Measurements from ENCODE around the gene RPP30. TPM values are rescaled to one million over a fixed set of nuclear protein-coding genes. Genes with fewer than 3 reads are reported as not detected.

The RPP30 gene
- total RNA-seq, 2 experiments from 2014 or later, result 103 to 108 TPM

GRCh38 chr10:90920986-90921666 is 49.4 kb downstream of the RPP30 start, which contains the start of gene ANKRD1:
Gene ANKRD1, minus strand, starts transcription at chr10:90921087. Its CDS starts 60 bp downstream, at chr10:90921027.
- H3K36me3 Mint-ChIP-seq, result no peaks in the 10 kb centered on the region
- H3K27ac Mint-ChIP-seq, result no peak within 1 kb of the TSS
- H3K9me3 Mint-ChIP-seq, result no peaks in the 10 kb centered on the region
- POLR2A ChIA-PET, result no interaction called here
- CTCF ChIA-PET, result interaction anchor here (0.6 to 3.1 kb wide), 4 partner anchors 9 to 94 kb away, joined by 3 to 12 read pairs (median 3); no protein-coding TSS in a partner anchor
- no peaks in the 10 kb centered on the region for H3K4me1 Mint-ChIP-seq (ENCODE audit: low read depth)
- intact Hi-C loops (cut with micrococcal nuclease), result no loop called here
- DNase-seq, result no peak
- no peak within 1 kb of the TSS for H3K4me3 Mint-ChIP-seq
- H3K27me3 Mint-ChIP-seq, result peaks cover 15% of the 10 kb centered on the region

- Mint-ChIP-seq H3K27ac (no peak overlapping the region), H3K36me3 (no peaks in the 10 kb centered on the region), H3K4me1 (ENCODE audit: low read depth) (no peaks in the 10 kb centered on the region), H3K27me3 (peaks cover 19% of the 10 kb centered on the region), H3K9me3 (no peaks in the 10 kb centered on the region), H3K4me3 (no peak overlapping the region)
- DNase-seq, result no peak
- CTCF ChIA-PET, result interaction anchor here (3.1 kb wide), 1 partner anchor 10 kb away, joined by 12 read pairs; no protein-coding TSS in a partner anchor
- intact Hi-C loops (cut with micrococcal nuclease), result no loop called here
- POLR2A ChIA-PET, result no interaction called here
These were observed 50.1 kb downstream of the RPP30 start for GRCh38 chr10:90921906-90922305.

GRCh38 chr10:90923111-90923731 is 51.4 kb downstream of the RPP30 start:
- ChIA-PET CTCF (interaction anchor here (3.1 kb wide), 1 partner anchor 11 kb away, joined by 12 read pairs; no protein-coding TSS in a partner anchor), POLR2A (no interaction called here)
- no peaks in the 10 kb centered on the region for H3K9me3 Mint-ChIP-seq
- no peaks in the 10 kb centered on the region for H3K4me1 Mint-ChIP-seq (ENCODE audit: low read depth)
- no peak overlapping the region for H3K4me3 Mint-ChIP-seq
- intact Hi-C loops (cut with micrococcal nuclease), result no loop called here
- no peak for DNase-seq
- H3K36me3 Mint-ChIP-seq, result no peaks in the 10 kb centered on the region
- no peak overlapping the region for H3K27ac Mint-ChIP-seq
- peaks cover 22% of the 10 kb centered on the region for H3K27me3 Mint-ChIP-seq

GRCh38 chr10:90924552-90924951 is 52.8 kb downstream of the RPP30 start:
- Mint-ChIP-seq H3K4me3 (no peak overlapping the region), H3K27me3 (peaks cover 27% of the 10 kb centered on the region), H3K9me3 (no peaks in the 10 kb centered on the region), H3K4me1 (ENCODE audit: low read depth) (no peaks in the 10 kb centered on the region), H3K27ac (no peak overlapping the region), H3K36me3 (no peaks in the 10 kb centered on the region)
- ChIA-PET CTCF (no interaction called here), POLR2A (no interaction called here)
- no peak for DNase-seq
- intact Hi-C loops (cut with micrococcal nuclease), result no loop called here

GRCh38 chr10:90925079-90926029 is 53.6 kb downstream of the RPP30 start:
- ChIA-PET CTCF (no interaction called here), POLR2A (no interaction called here)
- Mint-ChIP-seq H3K4me1 (ENCODE audit: low read depth) (no peaks in the 10 kb centered on the region), H3K27me3 (peaks cover 22% of the 10 kb centered on the region), H3K36me3 (no peaks in the 10 kb centered on the region), H3K9me3 (no peaks in the 10 kb centered on the region), H3K4me3 (no peak overlapping the region), H3K27ac (no peak overlapping the region)
- intact Hi-C loops (cut with micrococcal nuclease), result no loop called here
- no peak for DNase-seq

- H3K27me3 Mint-ChIP-seq, result peaks cover 22% of the 10 kb centered on the region
- CTCF ChIA-PET, result interaction anchor here (1.2 kb wide), 1 partner anchor 78 kb away, joined by 3 read pairs; no protein-coding TSS in a partner anchor
These were observed 55.5 kb downstream of the RPP30 start for GRCh38 chr10:90927293-90927692.

GRCh38 chr10:90929179-90929578 is 57.4 kb downstream of the RPP30 start:
- no peak overlapping the region for H3K27ac Mint-ChIP-seq
- H3K4me1 Mint-ChIP-seq (ENCODE audit: low read depth), result no peaks in the 10 kb centered on the region
- no peak overlapping the region for H3K4me3 Mint-ChIP-seq
- CTCF ChIA-PET, result no interaction called here
- no peaks in the 10 kb centered on the region for H3K9me3 Mint-ChIP-seq
- POLR2A ChIA-PET, result no interaction called here
- peaks cover 16% of the 10 kb centered on the region for H3K27me3 Mint-ChIP-seq
- intact Hi-C loops (cut with micrococcal nuclease), result no loop called here
- H3K36me3 Mint-ChIP-seq, result no peaks in the 10 kb centered on the region
- no peak for DNase-seq

More at GRCh38 chr10:90927293-90927692, 55.5 kb downstream of the RPP30 start:
- intact Hi-C loops (cut with micrococcal nuclease), result no loop called here
- no peak for DNase-seq
- Mint-ChIP-seq H3K27ac (no peak overlapping the region), H3K4me3 (no peak overlapping the region), H3K4me1 (ENCODE audit: low read depth) (no peaks in the 10 kb centered on the region), H3K9me3 (no peaks in the 10 kb centered on the region), H3K36me3 (no peaks in the 10 kb centered on the region)
- POLR2A ChIA-PET, result no interaction called here

GRCh38 chr10:90930070-90930837 is 58.5 kb downstream of the RPP30 start:
- Mint-ChIP-seq H3K27me3 (peaks cover 14% of the 10 kb centered on the region), H3K27ac (no peak overlapping the region), H3K9me3 (no peaks in the 10 kb centered on the region), H3K4me3 (no peak overlapping the region), H3K36me3 (no peaks in the 10 kb centered on the region), H3K4me1 (ENCODE audit: low read depth) (no peaks in the 10 kb centered on the region)
- no peak for DNase-seq
- intact Hi-C loops (cut with micrococcal nuclease), result no loop called here
- CTCF ChIA-PET, result no interaction called here
- POLR2A ChIA-PET, result interaction anchor here (0.5 kb wide), 1 partner anchor 15 kb away, joined by 3 read pairs; no protein-coding TSS in a partner anchor

- Mint-ChIP-seq H3K4me1 (ENCODE audit: low read depth) (no peaks in the 10 kb centered on the region), H3K4me3 (no peak overlapping the region), H3K36me3 (no peaks in the 10 kb centered on the region), H3K27me3 (peaks cover 14% of the 10 kb centered on the region), H3K9me3 (no peaks in the 10 kb centered on the region), H3K27ac (no peak overlapping the region)
- ChIA-PET CTCF (no interaction called here), POLR2A (no interaction called here)
- no peak for DNase-seq
- intact Hi-C loops (cut with micrococcal nuclease), result no loop called here
These were observed 59.4 kb downstream of the RPP30 start for GRCh38 chr10:90930971-90931871.

- Mint-ChIP-seq H3K4me1 (ENCODE audit: low read depth) (no peaks in the 10 kb centered on the region), H3K36me3 (no peaks in the 10 kb centered on the region), H3K9me3 (no peaks in the 10 kb centered on the region), H3K27ac (no peak overlapping the region), H3K27me3 (peaks cover 2% of the 10 kb centered on the region), H3K4me3 (no peak overlapping the region)
- intact Hi-C loops (cut with micrococcal nuclease), result no loop called here
- ChIA-PET CTCF (interaction anchor here (0.6 to 1.0 kb wide), 2 partner anchors 15 to 315 kb away, joined by 3 read pairs; partner anchors contain the start of gene ANKRD1), POLR2A (no interaction called here)
- DNase-seq, result no peak
These were observed 64.0 kb downstream of the RPP30 start for GRCh38 chr10:90935581-90936275.

All from activated CD4-positive, alpha-beta memory T cell treated with anti-CD3 and anti-CD28 coated beads for 36 hours (primary cell).